ENCODE measurements around the gene EEF1A2.

- no peak for TF ChIP-seq CTCF (IDR thresholded peaks at IDR 0.05)
- no peak for TF ChIP-seq POLR2A (IDR thresholded peaks at IDR 0.05)
Measured at GRCh38 chr20:63490416-63490815, 8.5 kb downstream of the EEF1A2 start.

Measured in uterus (tissue), 2 donors.